HL-60/S4 treated with retinoic acid at 250 ng/mL for 4 days and 3 days (cell line): ENCODE measurements around the gene PNLIPRP3.

Source experiments
- in situ Hi-C: fragments of 300-500 bp; cut with MboI; formaldehyde crosslinking; loops from 2 replicates; pipeline ENCODE4 v1.7.0; 2022; ENCODE audit warnings: low sequenced_read_pairs

The PNLIPRP3 gene

DNA sequence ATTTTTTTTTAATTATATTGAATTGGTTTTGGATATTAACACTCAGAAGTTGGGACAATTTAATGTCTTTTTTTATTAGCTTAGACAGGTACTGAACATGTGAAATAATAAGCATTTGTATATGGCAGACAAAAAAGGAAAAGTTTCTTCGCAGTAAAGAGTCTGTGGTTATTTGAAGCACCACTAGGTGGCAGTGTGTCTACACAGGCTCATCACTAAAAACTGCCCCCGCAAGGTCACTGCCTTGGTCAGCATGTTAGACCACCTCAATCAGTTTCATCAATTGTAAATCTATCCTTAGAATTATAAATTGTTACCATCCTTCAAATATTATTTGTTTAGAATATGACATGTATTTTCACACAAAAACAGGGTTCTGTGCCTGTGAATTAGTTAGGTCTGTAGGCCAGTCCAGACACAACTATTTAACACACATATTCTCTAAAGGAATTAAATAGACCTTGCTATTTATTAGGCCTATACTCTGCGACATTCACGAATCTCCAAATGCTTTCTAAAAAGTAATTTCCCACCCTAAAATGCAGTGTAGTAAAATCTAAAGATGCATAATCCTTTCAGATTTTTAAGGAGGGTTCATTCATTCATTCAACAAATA is 17.0 kb downstream of the PNLIPRP3 start:
- in situ Hi-C loops: no loop called here

DNA sequence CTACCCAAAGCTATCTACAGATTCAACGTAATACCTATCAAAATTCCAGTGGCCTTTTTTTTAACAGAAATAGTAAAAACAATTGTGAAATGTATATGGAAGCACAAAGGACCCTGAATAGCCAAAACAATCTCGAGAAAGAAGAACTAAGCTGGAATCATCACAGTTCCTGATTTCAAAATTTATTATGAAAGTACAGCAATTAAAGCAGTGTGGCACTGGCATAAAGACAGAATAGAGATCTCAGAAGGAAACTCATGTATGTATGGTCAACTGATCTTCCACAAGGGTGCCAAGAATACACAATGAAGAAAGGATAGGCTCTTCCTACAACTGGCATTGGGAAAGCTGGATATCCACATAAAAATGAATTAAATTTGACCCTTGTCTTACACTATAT is 23.2 kb downstream of the PNLIPRP3 start:
- in situ Hi-C loops: no loop called here

GRCh38 chr10:116451711-116452337 is 24.2 kb downstream of the PNLIPRP3 start:
- in situ Hi-C loops: no loop called here

- in situ Hi-C loops: no loop called here
These were observed 24.7 kb downstream of the PNLIPRP3 start for GRCh38 chr10:116452338-116452720.

DNA sequence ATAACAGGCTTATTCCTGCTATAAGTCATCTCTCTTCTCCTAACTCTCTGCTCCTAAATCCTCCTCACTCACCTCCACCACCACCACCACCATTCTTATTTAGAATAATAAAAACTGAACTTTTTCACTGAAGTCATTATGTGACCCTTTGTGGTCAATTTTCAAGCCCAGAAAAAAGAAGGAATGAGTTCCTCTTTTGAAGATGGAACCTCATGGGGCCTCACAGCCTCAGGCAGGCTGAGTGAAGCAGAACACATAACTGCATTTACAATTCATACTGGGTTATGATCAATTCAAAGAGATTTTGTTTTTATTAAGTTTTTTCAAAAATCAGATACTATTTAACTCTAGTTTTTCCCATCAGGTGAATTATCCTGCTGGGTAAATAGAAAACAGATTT is 29.8 kb downstream of the PNLIPRP3 start:
- in situ Hi-C loops: no loop called here

GRCh38 chr10:116460219-116460618 is 32.6 kb downstream of the PNLIPRP3 start:
- in situ Hi-C loops: no loop called here

DNA sequence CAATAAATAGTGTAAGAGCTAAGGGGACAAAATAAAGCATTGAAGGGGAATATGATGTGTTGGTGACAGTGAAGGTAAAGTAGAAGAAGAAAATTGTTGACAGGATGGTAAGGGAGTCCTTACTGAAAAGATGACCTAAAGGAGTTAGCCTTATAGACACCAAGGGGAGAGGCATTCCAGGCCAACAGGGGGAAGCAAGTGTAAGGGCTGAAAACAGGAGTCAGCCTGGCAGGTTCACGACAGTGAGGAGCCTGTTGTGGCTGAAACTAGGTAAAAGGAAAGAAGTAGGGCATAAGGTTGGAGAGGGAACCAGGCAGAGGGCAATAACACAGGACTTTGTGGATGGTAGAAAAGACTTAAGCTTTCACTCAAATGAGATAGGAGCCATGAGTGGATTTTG is 34.0 kb downstream of the PNLIPRP3 start:
- in situ Hi-C loops: no loop called here

DNA sequence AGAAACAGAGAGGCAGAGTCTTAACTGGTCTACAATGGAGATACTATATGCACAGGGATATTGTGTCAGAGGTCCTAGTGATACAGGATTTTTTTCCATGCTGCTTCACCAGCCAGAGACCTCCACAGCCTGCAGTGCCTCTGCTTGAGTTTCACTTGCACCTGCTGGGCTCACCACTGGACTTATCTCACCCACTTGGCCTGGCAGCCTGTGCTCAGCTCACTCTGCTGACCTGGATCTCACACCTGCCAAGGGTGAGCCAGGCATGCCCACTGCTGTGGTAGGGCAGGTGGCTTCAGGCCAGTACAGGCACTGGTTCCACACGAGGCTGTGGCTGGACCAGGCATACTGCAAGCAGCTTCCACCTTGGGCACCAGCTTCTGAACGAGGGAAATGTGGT is 36.6 kb downstream of the PNLIPRP3 start:
- in situ Hi-C loops: no loop called here

- in situ Hi-C loops: no loop called here
These were observed 37.9 kb downstream of the PNLIPRP3 start for GRCh38 chr10:116465546-116465945.

GRCh38 chr10:116466715-116467422 is 39.2 kb downstream of the PNLIPRP3 start:
- in situ Hi-C loops: no loop called here

- in situ Hi-C loops: no loop called here
These were observed 41.8 kb downstream of the PNLIPRP3 start for GRCh38 chr10:116469437-116469836.

DNA sequence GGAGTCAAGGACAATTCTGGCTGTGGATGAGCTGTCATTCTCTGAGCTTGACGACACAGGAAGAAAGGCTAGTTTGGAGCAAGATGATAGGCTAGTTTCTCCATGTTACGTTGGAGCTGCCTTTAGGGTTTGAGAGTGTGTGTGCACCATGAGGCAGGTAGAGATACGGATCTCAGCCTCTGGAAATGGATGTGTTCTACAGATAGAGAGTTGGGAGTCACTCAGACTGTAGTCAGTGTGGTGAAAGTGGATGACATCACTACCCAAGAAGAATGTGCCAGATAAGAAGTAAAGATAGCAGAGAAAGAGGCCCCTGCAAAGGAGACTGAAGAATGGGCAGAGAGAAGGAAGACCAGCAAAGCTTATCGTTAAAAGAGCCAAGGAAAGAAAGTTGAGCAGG is 42.4 kb downstream of the PNLIPRP3 start:
- in situ Hi-C loops: no loop called here

GRCh38 chr10:116470768-116471415 is 43.2 kb downstream of the PNLIPRP3 start:
- in situ Hi-C loops: no loop called here

DNA sequence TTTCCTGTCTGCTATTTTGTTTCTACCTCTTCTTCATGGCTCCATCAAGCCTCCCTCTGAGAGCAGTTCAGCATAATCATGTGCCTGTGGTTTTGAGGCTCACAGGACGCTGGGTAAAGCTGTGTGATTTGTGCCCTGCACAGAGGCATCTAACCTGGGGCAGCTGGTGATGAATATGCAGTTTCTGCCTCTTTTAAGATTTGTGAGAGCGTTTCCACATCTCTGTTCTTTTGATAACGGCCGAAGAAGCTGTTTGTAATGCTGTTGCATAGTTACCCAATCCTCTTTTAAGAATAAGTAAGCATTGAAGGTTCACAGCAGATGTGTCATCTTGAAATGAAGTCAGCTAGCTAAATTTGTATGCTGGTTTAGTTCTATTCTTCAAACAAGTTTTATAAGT is 45.2 kb downstream of the PNLIPRP3 start:
- in situ Hi-C loops: no loop called here

- in situ Hi-C loops: no loop called here
These were observed 48.2 kb downstream of the PNLIPRP3 start for GRCh38 chr10:116475866-116476265.

- in situ Hi-C loops: no loop called here
These were observed 48.8 kb downstream of the PNLIPRP3 start for GRCh38 chr10:116476461-116476860.

DNA sequence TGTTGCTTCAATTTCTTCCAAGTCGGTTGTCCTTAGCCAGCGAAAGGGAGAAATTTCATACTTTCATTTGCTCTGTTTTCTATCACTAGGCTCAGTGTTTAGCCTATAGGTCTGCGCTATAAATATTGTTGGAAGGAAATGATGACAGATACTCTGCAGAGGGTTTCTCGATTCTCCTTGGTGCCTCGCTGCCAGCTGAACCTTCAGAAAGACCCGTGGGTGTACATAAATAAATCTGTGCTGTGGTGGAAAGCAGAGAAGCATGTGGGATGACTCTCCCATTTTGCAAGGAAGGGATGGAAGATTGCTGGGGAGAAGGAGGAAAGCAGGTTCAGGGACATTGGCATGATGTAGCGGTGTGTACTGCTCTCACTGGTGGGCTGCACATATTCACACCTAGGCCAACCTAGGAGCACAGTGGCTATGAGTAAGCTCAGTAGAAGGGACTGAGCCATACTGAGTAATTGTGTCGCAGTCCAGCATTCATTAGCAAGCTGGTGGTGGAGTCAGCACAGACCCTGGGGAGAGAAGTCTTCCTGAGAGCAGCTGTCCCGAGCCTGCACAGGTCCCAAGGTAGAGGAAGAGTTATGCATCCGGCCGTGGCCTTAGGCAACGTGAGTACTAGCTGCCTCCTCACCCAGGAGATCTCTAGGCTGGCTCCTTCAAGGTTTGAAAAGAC is 50.5 kb downstream of the PNLIPRP3 start:
- in situ Hi-C loops: no loop called here

DNA sequence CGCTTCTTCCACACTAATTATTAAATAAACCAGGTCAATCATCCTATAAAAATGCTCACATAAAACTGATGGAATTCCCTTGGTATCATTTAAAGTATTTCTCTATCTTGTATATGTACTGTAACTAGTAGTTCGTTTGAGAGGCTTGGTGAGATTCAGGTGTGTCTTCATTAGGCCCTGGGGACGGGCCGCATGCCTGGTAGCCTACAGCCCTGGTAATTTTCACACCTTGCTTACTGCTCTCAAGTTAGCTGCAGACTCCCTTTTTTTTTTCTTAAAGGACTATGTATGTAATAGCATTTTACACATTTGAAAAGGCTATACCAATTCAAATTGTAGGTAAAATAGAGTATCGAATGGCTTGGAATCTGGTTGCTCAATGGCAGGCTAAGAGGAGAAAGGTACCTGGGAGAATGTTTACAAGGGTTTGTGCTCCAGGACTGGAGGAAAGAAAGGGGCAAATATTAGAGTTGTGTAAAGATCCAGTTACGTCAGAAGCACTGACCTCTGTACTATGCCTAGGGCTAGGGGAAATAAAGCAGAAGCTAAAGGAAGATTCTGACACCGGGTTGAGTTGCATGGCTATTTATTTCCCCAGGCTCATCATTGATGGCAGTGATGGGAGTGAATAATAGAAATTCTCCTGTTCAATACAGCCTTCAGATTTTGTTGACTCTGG is 59.3 kb downstream of the PNLIPRP3 start:
- in situ Hi-C loops: no loop called here

- in situ Hi-C loops: no loop called here
These were observed 60.1 kb downstream of the PNLIPRP3 start for GRCh38 chr10:116487522-116488430.

DNA sequence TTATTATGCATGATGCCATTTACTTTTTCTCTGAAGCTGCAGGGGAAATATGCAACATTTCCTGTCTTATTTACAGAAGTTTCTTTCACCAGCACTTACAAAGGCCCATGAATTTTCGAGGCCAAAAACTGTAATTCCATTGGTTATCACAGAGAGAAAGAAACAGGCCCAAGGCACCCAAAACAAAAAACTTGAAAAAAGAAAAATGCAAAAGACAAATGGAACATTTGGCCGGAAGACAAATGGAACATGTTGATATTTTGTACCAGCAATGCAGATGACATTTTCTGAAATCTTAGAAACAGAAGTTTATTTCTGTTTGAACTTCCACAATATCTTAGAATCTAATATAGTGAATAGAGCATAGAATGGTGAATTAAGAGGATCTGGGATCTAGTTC is 61.8 kb downstream of the PNLIPRP3 start:
- in situ Hi-C loops: no loop called here
